CD4-positive, alpha-beta T cell (primary cell): ENCODE results near the gene PARP16. TPM values are rescaled to one million over a fixed set of nuclear protein-coding genes. Genes with fewer than 3 reads are reported as not detected.

ENCODE experiments used
- ATAC-seq: fragments of 200-7000 bp; cut with Tn5 transposase; one replicate; pipeline ENCODE4 v1.10.0; 2022; ENCODE audit warnings: mild to moderate bottlenecking; ENCODE audit not compliant: poor library complexity
- CTCF ChIA-PET: fragments of 350-600 bp; sonication (Branson Sonifier 250); formaldehyde crosslinking; loops from one replicate; lab custom pipeline; 2021; ENCODE audit warnings: antibody characterized with exemption, inconsistent platforms; lab: Charles Lee
- POLR2A ChIA-PET: fragments of 350-600 bp; sonication (Branson Sonifier 250); formaldehyde crosslinking; loops from one replicate; lab custom pipeline; 2021; ENCODE audit warnings: antibody characterized with exemption, inconsistent platforms; lab: Charles Lee
- DNase-seq, 14 experiments: peaks; one replicate each; pipeline ENCODE4 v3.0.0-alpha.2; 2013 to 2020; ENCODE audit warnings: mixed read lengths in 2 of 14
- H3K27ac ChIP-seq, 2 donors: one replicate each; pipeline versions ENCODE4 v1.5.1 to v1.7.0; 2013; ENCODE audit warnings: low read length in 2 of 2, low read depth in 1 of 2, mild to moderate bottlenecking in 1 of 2
- H3K27me3 ChIP-seq, 2 experiments: 1 replicate in 1 of 2; 2 replicates in 1 of 2; pipeline versions ENCODE4 v1.6.1 to v1.7.0; 2013; ENCODE audit warnings: low read length in 2 of 2, control low read depth in 1 of 2, mild to moderate bottlenecking in 1 of 2, moderate library complexity in 1 of 2; ENCODE audit not compliant: insufficient read depth in 2 of 2, control insufficient read depth in 1 of 2
- H3K36me3 ChIP-seq: one replicate; pipeline ENCODE4 v1.6.1; 2013; ENCODE audit warnings: low read length, control low read depth; ENCODE audit not compliant: insufficient read depth
- H3K4me1 ChIP-seq: one replicate; pipeline ENCODE4 v1.6.1; 2013; ENCODE audit warnings: low read length, control low read depth; ENCODE audit not compliant: insufficient read depth
- H3K4me3 ChIP-seq: one replicate; pipeline ENCODE4 v1.5.1; 2013; ENCODE audit warnings: mild to moderate bottlenecking, low read length, moderate library complexity
- H3K9me3 ChIP-seq, 2 experiments: 1 replicate in 1 of 2; 2 replicates in 1 of 2; pipeline versions ENCODE4 v1.6.1 to v1.7.0; 2013; ENCODE audit warnings: low read length in 2 of 2, mild to moderate bottlenecking in 2 of 2, control low read depth in 1 of 2, moderate library complexity in 1 of 2; ENCODE audit not compliant: control insufficient read depth in 1 of 2, insufficient read depth in 1 of 2
- H3K27ac Mint-ChIP-seq: one replicate; pipeline ENCODE4 v1.8.0; 2020; ENCODE audit warnings: mixed read lengths
- H3K27me3 Mint-ChIP-seq: one replicate; pipeline ENCODE4 v1.8.0; 2021; ENCODE audit warnings: mixed read lengths
- H3K36me3 Mint-ChIP-seq: one replicate; pipeline ENCODE4 v1.8.0; 2021; ENCODE audit warnings: low read depth, mixed read lengths
- H3K4me1 Mint-ChIP-seq: one replicate; pipeline ENCODE4 v1.8.0; 2021; ENCODE audit warnings: low read depth, mixed read lengths
- H3K4me3 Mint-ChIP-seq: one replicate; pipeline ENCODE4 v1.8.0; 2020; ENCODE audit warnings: mild to moderate bottlenecking, mixed read lengths
- H3K9me3 Mint-ChIP-seq: one replicate; pipeline ENCODE4 v1.8.0; 2020; ENCODE audit warnings: mixed read lengths
- CTCF ChIP-seq: fragments of 200-600 bp; IDR thresholded peaks from one replicate; pipeline ENCODE4 v1.8.0; 2022; ENCODE audit warnings: antibody characterized with exemption, mild to moderate bottlenecking
- intact Hi-C, 2 experiments: fragments of 100-400 bp; cut with DNase I in 1 of 2; cut with micrococcal nuclease in 1 of 2; formaldehyde crosslinking; loops; one replicate each; pipeline versions ENCODE4 v1.15.1 to v1.9.0; 2023 to 2025; cut with DNase I, micrococcal nuclease
- total RNA-seq, 174 experiments: library from RNA in 2 of 174; stranded (reverse) in 2 of 174; gene quantifications; one replicate each; pipeline ENCODE4 v1.2.3 and lab custom pipeline; 2021 to 2026

The PARP16 gene
- total RNA-seq, 2 experiments from 2014 or later, result 11.3 to 12.9 TPM

- ATAC-seq, result no peak
- no peaks in the 10 kb centered on the region for H3K9me3 Mint-ChIP-seq
- no peaks in the 10 kb centered on the region for H3K36me3 Mint-ChIP-seq
- intact Hi-C loops, result no loop called here
- H3K27ac Mint-ChIP-seq, result no peak overlapping the region
- Histone ChIP-seq H3K4me3 (no peak overlapping the region), H3K27me3 (no peaks in the 10 kb centered on the region), H3K27ac (no peak overlapping the region), H3K36me3 (no peaks in the 10 kb centered on the region), H3K4me1 (no peaks in the 10 kb centered on the region), H3K9me3 (no peaks in the 10 kb centered on the region)
- CTCF ChIA-PET, result no interaction called here
- no peaks in the 10 kb centered on the region for H3K4me1 Mint-ChIP-seq
- DNase-seq, result no peak
- POLR2A ChIA-PET, result no interaction called here
- H3K27me3 Mint-ChIP-seq, result no peaks in the 10 kb centered on the region
- no peak for TF ChIP-seq CTCF
- no peak overlapping the region for H3K4me3 Mint-ChIP-seq
Measured at GRCh38 chr15:65219137-65219536, 67.5 kb downstream of the PARP16 start.

GRCh38 chr15:65217526-65218482 is 68.9 kb downstream of the PARP16 start:
- Mint-ChIP-seq H3K9me3 (no peaks in the 10 kb centered on the region), H3K36me3 (no peaks in the 10 kb centered on the region), H3K4me1 (no peaks in the 10 kb centered on the region), H3K4me3 (no peak overlapping the region), H3K27ac (no peak overlapping the region), H3K27me3 (no peaks in the 10 kb centered on the region)
- Histone ChIP-seq H3K36me3 (no peaks in the 10 kb centered on the region), H3K27ac (no peak overlapping the region), H3K4me3 (no peak overlapping the region), H3K4me1 (no peaks in the 10 kb centered on the region), H3K27me3 (no peaks in the 10 kb centered on the region), H3K9me3 (no peaks in the 10 kb centered on the region)
- POLR2A ChIA-PET, result no interaction called here
- DNase-seq (no peak), ATAC-seq (no peak)
- intact Hi-C loops, result no loop called here
- no peak for TF ChIP-seq CTCF
- CTCF ChIA-PET, result interaction anchor here (0.8 kb wide), 1 partner anchor 18 kb away, joined by 3 read pairs; no protein-coding TSS in a partner anchor

- DNase-seq, result no peak
- no peaks in the 10 kb centered on the region for H3K9me3 ChIP-seq
- H3K4me3 Mint-ChIP-seq, result no peak overlapping the region
- H3K27ac Mint-ChIP-seq, result no peak overlapping the region
- H3K4me1 ChIP-seq, result no peaks in the 10 kb centered on the region
- intact Hi-C loops, result no loop called here
- no peak overlapping the region for H3K27ac ChIP-seq
- TF ChIP-seq CTCF, result no peak
- H3K36me3 Mint-ChIP-seq, result no peaks in the 10 kb centered on the region
- ATAC-seq, result no peak
- no peaks in the 10 kb centered on the region for H3K27me3 Mint-ChIP-seq
- H3K9me3 Mint-ChIP-seq, result no peaks in the 10 kb centered on the region
- no peaks in the 10 kb centered on the region for H3K4me1 Mint-ChIP-seq
- ChIA-PET CTCF (no interaction called here), POLR2A (no interaction called here)
- H3K4me3 ChIP-seq, result no peak overlapping the region
- H3K36me3 ChIP-seq, result no peaks in the 10 kb centered on the region
- H3K27me3 ChIP-seq, result no peaks in the 10 kb centered on the region
Measured at GRCh38 chr15:65215496-65215895, 71.2 kb downstream of the PARP16 start.
